ENCODE measurements around the gene VDAC1. TPM values are rescaled to one million over a fixed set of nuclear protein-coding genes. Genes with fewer than 3 reads are reported as not detected.

VDAC1 gene
- polyA plus RNA-seq, 1 donor (not counting 4 experiments of a cell fraction or from before 2014, with no cell fraction given) = 300 TPM

DNA sequence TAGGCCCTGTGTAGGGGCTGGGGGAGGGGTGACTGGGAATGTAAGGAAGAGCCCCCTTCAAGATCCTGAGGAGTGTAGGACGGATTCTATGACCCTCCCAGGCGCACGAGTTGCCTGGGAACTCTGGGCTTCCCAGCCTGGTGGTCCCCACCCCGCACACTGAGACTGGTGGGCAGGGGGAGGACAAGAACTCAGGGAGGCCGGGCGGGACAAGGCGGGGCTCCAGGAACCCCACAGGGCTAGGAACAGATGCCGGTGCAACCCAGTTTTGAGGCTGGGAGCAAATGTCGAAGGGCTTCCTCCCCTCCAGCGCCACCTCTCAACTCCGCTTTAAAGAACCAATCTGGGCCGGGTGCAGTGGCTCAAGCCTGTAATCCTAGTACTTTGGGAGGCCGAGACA, 1.3 kb upstream of the VDAC1 start:
- Histone ChIP-seq H3K9me3 (ENCODE audit: control insufficient read depth, low read depth, low read length) (no peaks in the 10 kb centered on the region), H3K4me2 (ENCODE audit: control insufficient read depth, extremely low read depth, insufficient read depth, low read depth, low read length) (peak overlapping the region; percentile 85), H3K4me1 (ENCODE audit: control insufficient read depth, extremely low read depth, insufficient read depth, low read length) (peaks cover 20% of the 10 kb centered on the region), H3K4me3 (ENCODE audit: control insufficient read depth in 2 of 3, extremely low read depth in 1 of 3, insufficient read depth in 2 of 3, low read depth in 1 of 3, low read length in 3 of 3) (peak overlapping the region in 1 of 3 experiments; percentile 93), H2AFZ (ENCODE audit: control insufficient read depth, low read length) (no peak overlapping the region), H3K36me3 (ENCODE audit: control insufficient read depth in 2 of 2, extremely low read depth in 1 of 2, insufficient read depth in 2 of 2, low read length in 2 of 2) (peaks cover 4 to 18% of the 10 kb centered on the region in 2 experiments), H3K27me3 (ENCODE audit: control insufficient read depth, extremely low read depth, insufficient read depth, low read length) (no peaks in the 10 kb centered on the region), H3K9ac (ENCODE audit: control insufficient read depth, extremely low read depth, insufficient read depth, low read length) (no peak overlapping the region), H3K79me2 (ENCODE audit: control insufficient read depth, insufficient read depth, low read length) (peaks cover 40% of the 10 kb centered on the region), H3K9me1 (ENCODE audit: control insufficient read depth, extremely low read depth, insufficient read depth, low read length) (peaks cover 2% of the 10 kb centered on the region), H4K20me1 (ENCODE audit: control insufficient read depth, extremely low read depth, insufficient read depth, low read length) (peaks cover 19% of the 10 kb centered on the region), H3K27ac (ENCODE audit: control insufficient read depth, insufficient read depth, low read length) (no peak overlapping the region)
- no peak for DNase-seq (ENCODE audit: low read depth, low spot score)
- dilution Hi-C loops (cut with MboI; ENCODE audit: extremely low pct_ligation_motif_present, low sequenced_read_pairs) = no loop called here
- FAIRE-seq = no peak
- TF ChIP-seq, protein P1, sequence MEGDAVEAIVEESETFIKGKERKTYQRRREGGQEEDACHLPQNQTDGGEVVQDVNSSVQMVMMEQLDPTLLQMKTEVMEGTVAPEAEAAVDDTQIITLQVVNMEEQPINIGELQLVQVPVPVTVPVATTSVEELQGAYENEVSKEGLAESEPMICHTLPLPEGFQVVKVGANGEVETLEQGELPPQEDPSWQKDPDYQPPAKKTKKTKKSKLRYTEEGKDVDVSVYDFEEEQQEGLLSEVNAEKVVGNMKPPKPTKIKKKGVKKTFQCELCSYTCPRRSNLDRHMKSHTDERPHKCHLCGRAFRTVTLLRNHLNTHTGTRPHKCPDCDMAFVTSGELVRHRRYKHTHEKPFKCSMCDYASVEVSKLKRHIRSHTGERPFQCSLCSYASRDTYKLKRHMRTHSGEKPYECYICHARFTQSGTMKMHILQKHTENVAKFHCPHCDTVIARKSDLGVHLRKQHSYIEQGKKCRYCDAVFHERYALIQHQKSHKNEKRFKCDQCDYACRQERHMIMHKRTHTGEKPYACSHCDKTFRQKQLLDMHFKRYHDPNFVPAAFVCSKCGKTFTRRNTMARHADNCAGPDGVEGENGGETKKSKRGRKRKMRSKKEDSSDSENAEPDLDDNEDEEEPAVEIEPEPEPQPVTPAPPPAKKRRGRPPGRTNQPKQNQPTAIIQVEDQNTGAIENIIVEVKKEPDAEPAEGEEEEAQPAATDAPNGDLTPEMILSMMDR (optimal IDR thresholded peaks at IDR 0.05 in 1 of 3, IDR thresholded peaks at IDR 0.05 in 1 of 3, conservative IDR thresholded peaks at IDR 0.05 in 1 of 3; ENCODE audit: extremely low read depth in 1 of 3, insufficient read depth in 2 of 3, low read length in 3 of 3) = no peak
- TF ChIP-seq EZH2 (IDR thresholded peaks at IDR 0.05; ENCODE audit: low read length) = no peak

DNA sequence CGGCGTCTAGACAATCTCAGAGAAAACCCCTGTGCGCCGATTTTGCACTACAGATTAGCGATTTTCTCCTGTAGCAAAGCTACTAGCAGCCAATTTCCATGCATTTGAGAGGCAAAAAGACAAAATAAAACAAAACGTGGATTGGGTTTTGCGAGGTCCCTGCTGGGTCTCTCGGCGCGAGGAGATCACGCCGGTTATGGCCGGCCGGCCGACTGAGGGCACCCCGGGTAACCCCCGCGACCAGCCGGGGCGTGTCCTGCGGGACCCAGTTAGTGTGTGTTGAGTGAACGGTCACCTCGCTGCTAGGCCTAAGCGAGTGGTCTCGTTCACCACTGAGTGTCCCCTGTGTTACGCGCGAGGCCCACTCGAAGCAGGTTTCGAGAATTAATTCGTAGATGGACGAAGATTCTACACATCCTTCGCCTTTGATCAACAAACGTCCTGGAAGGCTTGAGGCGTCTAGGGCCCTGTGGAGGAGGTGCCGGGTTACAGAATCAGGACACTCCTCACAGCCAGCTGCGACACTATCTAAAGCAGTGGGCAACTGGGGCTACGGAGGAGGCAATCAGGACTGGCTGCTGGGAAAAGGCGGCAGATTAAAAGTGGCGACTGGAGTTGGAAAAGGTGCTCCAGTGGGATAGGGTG, 764 bp upstream of the VDAC1 start:
- Histone ChIP-seq H3K79me2 (ENCODE audit: control insufficient read depth, insufficient read depth, low read length) (peaks cover 46% of the 10 kb centered on the region), H3K4me3 (ENCODE audit: control insufficient read depth in 2 of 3, extremely low read depth in 1 of 3, insufficient read depth in 2 of 3, low read depth in 1 of 3, low read length in 3 of 3) (peak overlapping the region; percentile 65 to 93 (median 92)), H4K20me1 (ENCODE audit: control insufficient read depth, extremely low read depth, insufficient read depth, low read length) (peaks cover 24% of the 10 kb centered on the region), H3K4me2 (ENCODE audit: control insufficient read depth, extremely low read depth, insufficient read depth, low read depth, low read length) (peak overlapping the region; percentile 85), H3K9ac (ENCODE audit: control insufficient read depth, extremely low read depth, insufficient read depth, low read length) (peak overlapping the region; percentile 96), H3K27me3 (ENCODE audit: control insufficient read depth, extremely low read depth, insufficient read depth, low read length) (no peaks in the 10 kb centered on the region), H3K36me3 (ENCODE audit: control insufficient read depth in 2 of 2, extremely low read depth in 1 of 2, insufficient read depth in 2 of 2, low read length in 2 of 2) (peaks cover 7 to 22% of the 10 kb centered on the region in 2 experiments), H2AFZ (ENCODE audit: control insufficient read depth, low read length) (peak overlapping the region; percentile 60), H3K9me1 (ENCODE audit: control insufficient read depth, extremely low read depth, insufficient read depth, low read length) (peaks cover 2% of the 10 kb centered on the region), H3K9me3 (ENCODE audit: control insufficient read depth, low read depth, low read length) (no peaks in the 10 kb centered on the region), H3K4me1 (ENCODE audit: control insufficient read depth, extremely low read depth, insufficient read depth, low read length) (peaks cover 20% of the 10 kb centered on the region), H3K27ac (ENCODE audit: control insufficient read depth, insufficient read depth, low read length) (peak overlapping the region; percentile 92)
- FAIRE-seq (no peak), DNase-seq (ENCODE audit: low read depth, low spot score) (no peak)
- dilution Hi-C loops (cut with MboI; ENCODE audit: extremely low pct_ligation_motif_present, low sequenced_read_pairs) = no loop called here
- TF ChIP-seq, protein P1 (optimal IDR thresholded peaks at IDR 0.05 in 1 of 3, IDR thresholded peaks at IDR 0.05 in 1 of 3, conservative IDR thresholded peaks at IDR 0.05 in 1 of 3; ENCODE audit: extremely low read depth in 1 of 3, insufficient read depth in 2 of 3, low read length in 3 of 3) = no peak
- TF ChIP-seq EZH2 (IDR thresholded peaks at IDR 0.05; ENCODE audit: low read length) = no peak
